IPS-NIHi7 (cell line): ENCODE results near the gene EYA3.

Experiments
- DNase-seq: peaks from one replicate; pipeline ENCODE4 v3.0.0; 2012; ENCODE audit warnings: mixed read lengths; ENCODE audit errors: extremely low spot score

EYA3 gene

GRCh38 chr1:28073867-28074266, 14.5 kb downstream of the EYA3 start:
- no peak for DNase-seq

GRCh38 chr1:28071813-28072212, 16.6 kb downstream of the EYA3 start:
- no peak for DNase-seq

- DNase-seq: no peak
These were observed 17.5 kb downstream of the EYA3 start for GRCh38 chr1:28070725-28071593.

GRCh38 chr1:28067523-28068090, 20.8 kb downstream of the EYA3 start:
- no peak for DNase-seq

- no peak for DNase-seq
These were observed 21.8 kb downstream of the EYA3 start for GRCh38 chr1:28066393-28067154.

- no peak for DNase-seq
These were observed 24.3 kb downstream of the EYA3 start for GRCh38 chr1:28064064-28064463.

GRCh38 chr1:28062806-28063205, 25.6 kb downstream of the EYA3 start:
- no peak for DNase-seq

GRCh38 chr1:28058971-28059878, 29.2 kb downstream of the EYA3 start:
- DNase-seq: no peak

GRCh38 chr1:28058168-28058567, 30.2 kb downstream of the EYA3 start:
- DNase-seq: no peak

- no peak for DNase-seq
These were observed 32.1 kb downstream of the EYA3 start for GRCh38 chr1:28056129-28056925.

GRCh38 chr1:28050776-28051175, 37.6 kb downstream of the EYA3 start:
- DNase-seq: no peak

GRCh38 chr1:28046716-28047115, 41.7 kb downstream of the EYA3 start:
- DNase-seq: no peak

GRCh38 chr1:28045777-28046176, 42.6 kb downstream of the EYA3 start:
- no peak for DNase-seq

GRCh38 chr1:28044399-28044798, 44.0 kb downstream of the EYA3 start:
- no peak for DNase-seq

GRCh38 chr1:28039341-28039740, 49.1 kb downstream of the EYA3 start:
- no peak for DNase-seq

- DNase-seq: no peak
These were observed 50.5 kb downstream of the EYA3 start for GRCh38 chr1:28037946-28038345.

GRCh38 chr1:28037206-28037605, 51.2 kb downstream of the EYA3 start:
- no peak for DNase-seq

- no peak for DNase-seq
These were observed 52.0 kb downstream of the EYA3 start for GRCh38 chr1:28036431-28036830.

- DNase-seq: no peak
These were observed 53.0 kb downstream of the EYA3 start for GRCh38 chr1:28035420-28035819.

- no peak for DNase-seq
These were observed 56.1 kb downstream of the EYA3 start for GRCh38 chr1:28032281-28032680.

GRCh38 chr1:28031173-28031572, 57.2 kb downstream of the EYA3 start:
- no peak for DNase-seq
